K562 (cell line): ENCODE data around the gene EEFSEC. TPM values are rescaled to one million over a fixed set of nuclear protein-coding genes. Genes with fewer than 3 reads are reported as not detected.

Experiments
- ATAC-seq: fragments of 200-7000 bp; cut with Tn5 transposase; 3 replicates; pipeline ENCODE4 v1.9.1; 2020; ENCODE audit warnings: moderate library complexity
- BruUV-seq: library from RNA; stranded (reverse); fragments of 400-500 nt; replicated peaks from 2 replicates; lab custom pipeline; 2021; lab: Mats Ljungman, UMichigan
- CTCF ChIA-PET: fragments of 300-600 bp; formaldehyde crosslinking; extraction: SDS; loops from one replicate; lab custom pipeline; 2021; ENCODE audit warnings: low intra/inter-chr PET ratio; lab: Yijun Ruan, JAX
- POLR2A ChIA-PET: fragments of 300-600, 350-650 bp; sonication (Branson Sonifier 250); formaldehyde crosslinking; extraction: SDS; loops from one replicate; lab custom pipeline; 2021; ENCODE audit warnings: antibody characterized with exemption, inconsistent platforms; lab: Yijun Ruan, JAX
- DNase-seq, 4 experiments: peaks; one replicate each; pipeline versions ENCODE4 v3.0.0 to v3.0.0-alpha.2; 2011 to 2018; ENCODE audit warnings: low spot score in 3 of 4, mixed read lengths in 3 of 4; ENCODE audit errors: extremely low read depth in 1 of 4
- FAIRE-seq: peaks from 2 replicates; lab custom pipeline; 2011; peaks lifted over from hg19 to GRCh38; lab: Jason Lieb, UNC
- H2AFZ ChIP-seq: 2 replicates; pipeline ENCODE4 v1.6.0; 2011; ENCODE audit warnings: low read depth, low read length, control low read depth, inconsistent platforms
- H3K27ac ChIP-seq: fragments of 200-600 bp; 3 replicates; pipeline ENCODE4 v1.8.0; 2011; ENCODE audit warnings: low read depth, mild to moderate bottlenecking, control low read depth, inconsistent platforms, low read length, moderate library complexity, mixed read lengths; ENCODE audit errors: extremely low read depth
- H3K27me3 ChIP-seq, 2 experiments: fragments of 300-600 bp in 1 of 2; 2 replicates in 1 of 2; 3 replicates in 1 of 2; pipeline versions ENCODE4 v1.6.0 to v1.8.0; 2011; ENCODE audit warnings: inconsistent platforms in 2 of 2, low read length in 2 of 2, mild to moderate bottlenecking in 1 of 2, mixed read lengths in 1 of 2, moderate library complexity in 1 of 2; ENCODE audit not compliant: control insufficient read depth in 2 of 2, insufficient read depth in 2 of 2
- H3K36me3 ChIP-seq: fragments of 300-600 bp; 3 replicates; pipeline ENCODE4 v1.8.0; 2011; ENCODE audit warnings: mild to moderate bottlenecking, low read length, inconsistent platforms; ENCODE audit not compliant: control insufficient read depth, insufficient read depth
- H3K4me1 ChIP-seq, 2 experiments: fragments of 200-600 bp in 1 of 2; replicated peaks in 1 of 2; 2 replicates in 1 of 2; 3 replicates in 1 of 2; pipeline versions ENCODE4 v1.5.1 to v1.8.0; 2011; ENCODE audit warnings: inconsistent platforms in 2 of 2, low read length in 2 of 2, mild to moderate bottlenecking in 1 of 2, mixed read lengths in 1 of 2, moderate library complexity in 1 of 2; ENCODE audit not compliant: control insufficient read depth in 2 of 2, insufficient read depth in 2 of 2
- H3K4me2 ChIP-seq: 2 replicates; pipeline ENCODE4 v1.6.1; 2011; ENCODE audit warnings: low read length, control low read depth, inconsistent platforms, mixed read lengths; ENCODE audit not compliant: insufficient read depth
- H3K4me3 ChIP-seq: fragments of 200-600 bp; sonication (generic), shearing (Covaris generic); 2 replicates; pipeline ENCODE4 v1.5.1; 2016; ENCODE audit warnings: control low read depth, inconsistent platforms
- H3K79me2 ChIP-seq: fragments of 200-600 bp; 3 replicates; pipeline ENCODE4 v1.8.0; 2011; ENCODE audit warnings: low read length, inconsistent platforms; ENCODE audit not compliant: control insufficient read depth, insufficient read depth
- H3K9ac ChIP-seq, 2 experiments: 2 replicates each; pipeline versions ENCODE4 v1.6.0 to v1.6.1; 2011; ENCODE audit warnings: low read depth in 2 of 2, low read length in 2 of 2, control low read depth in 1 of 2, inconsistent platforms in 1 of 2, mild to moderate bottlenecking in 1 of 2, mixed read lengths in 1 of 2; ENCODE audit not compliant: insufficient read depth in 1 of 2
- H3K9me1 ChIP-seq: one replicate; pipeline ENCODE4 v1.6.0; 2011; ENCODE audit warnings: inconsistent platforms, mild to moderate bottlenecking, low read length, moderate library complexity; ENCODE audit not compliant: control insufficient read depth, insufficient read depth
- H3K9me3 ChIP-seq: replicated peaks from 2 replicates; pipeline ENCODE4 v1.5.1; 2011; ENCODE audit warnings: low read depth, low read length, inconsistent platforms; ENCODE audit not compliant: control insufficient read depth, insufficient read depth
- H4K20me1 ChIP-seq: replicated peaks from 2 replicates; pipeline ENCODE4 v1.6.1; 2011; ENCODE audit warnings: low read length, inconsistent platforms, mixed read lengths; ENCODE audit not compliant: control insufficient read depth, insufficient read depth
- BRD4 ChIP-seq: fragments of 200-600 bp; sonication (generic); IDR thresholded peaks from 2 replicates; pipeline ENCODE4 v1.6.1; 2017; ENCODE audit warnings: inconsistent platforms
- CHD4 ChIP-seq: fragments of 200-600 bp; sonication (generic); IDR thresholded peaks from 3 replicates; pipeline ENCODE4 v1.6.1; 2012; ENCODE audit warnings: low read depth, mild to moderate bottlenecking, mixed read lengths, low read length, inconsistent platforms; ENCODE audit not compliant: insufficient read depth, insufficient replicate concordance, poor library complexity, severe bottlenecking
- THRA ChIP-seq: fragments of 450-650 bp; IDR thresholded peaks from 2 replicates; pipeline ENCODE4 v1.6.1; 2017; ENCODE audit warnings: mild to moderate bottlenecking, moderate library complexity
- ZBTB17 ChIP-seq: fragments of 450-650 bp; formaldehyde crosslinking; IDR thresholded peaks from 2 replicates; pipeline ENCODE4 v1.4.0; 2020; ENCODE audit warnings: mild to moderate bottlenecking
- ZNF174 ChIP-seq: fragments of 250-450 bp; sonication (Bioruptor Pico); IDR thresholded peaks from 2 replicates; pipeline ENCODE4 v1.4.0; 2020; ENCODE audit warnings: mild to moderate bottlenecking
- WGBS: fragments of 100-300 bp; shearing (Covaris generic); methylation state at CpG from one replicate; pipeline ENCODE4 v1.1.6; 2016; ENCODE audit warnings: low coverage, mixed read lengths; ENCODE audit not compliant: insufficient coverage; ENCODE audit errors: missing lambda C conversion rate; 5-methylcytosine and 5-hydroxymethylcytosine counted together
- in situ Hi-C: fragments of 300-500 bp; cut with MboI; formaldehyde crosslinking; loops from 4 replicates; pipeline ENCODE4 v1.15.0; 2018; ENCODE audit warnings: inconsistent platforms, mixed read lengths
- intact Hi-C: fragments of 100-400 bp; cut with micrococcal nuclease; formaldehyde crosslinking; loops from 2 replicates; pipeline ENCODE4 v1.14.2; 2022
- polyA plus RNA-seq, 8 experiments: library from polyadenylated mRNA; depleted of rRNA in 4 of 8; stranded (reverse) in 5 of 8; unstranded in 3 of 8; fragments of >200 nt; fragmentation: Nextera tagmentation in 2 of 8; fragmentation: Illumina TruSeq in 1 of 8; extraction: Ambion mirVana in 2 of 8; extraction: Trizol in 1 of 8; gene quantifications; 2 replicates each; pipeline versions ENCODE4 v1.2.1 to v1.2.3, GENCODE V29; 2011 to 2014; ENCODE audit warnings: inconsistent platforms in 1 of 8, missing spikeins in 1 of 8
- total RNA-seq, 7 experiments: library from RNA; depleted of rRNA in 6 of 7; stranded (reverse); fragments of >200 nt in 6 of 7; fragmentation: Illumina TruSeq in 2 of 7; extraction: Trizol in 2 of 7; gene quantifications; 2 replicates each; pipeline versions ENCODE4 v1.2.1 to v1.2.3, GENCODE V29; 2011 to 2021; ENCODE audit warnings: low replicate concordance in 1 of 7
- TF ChIP-seq, protein P1 (sequence below): sonication (generic); formaldehyde crosslinking; IDR thresholded peaks from 2 replicates; pipeline ENCODE4 v1.5.0; 2020; ENCODE audit warnings: missing genetic modification reagents

Gene EEFSEC
- total and polyA plus RNA-seq, 9 of the 15 experiments (the other 6 are each of a cell fraction or from before 2014, with no cell fraction given): 0.35 to 11.8 (median 7.7) TPM

GRCh38 chr3:128269006-128269775, 115.9 kb downstream of the EEFSEC start (continued):
- TF ChIP-seq, protein P1, sequence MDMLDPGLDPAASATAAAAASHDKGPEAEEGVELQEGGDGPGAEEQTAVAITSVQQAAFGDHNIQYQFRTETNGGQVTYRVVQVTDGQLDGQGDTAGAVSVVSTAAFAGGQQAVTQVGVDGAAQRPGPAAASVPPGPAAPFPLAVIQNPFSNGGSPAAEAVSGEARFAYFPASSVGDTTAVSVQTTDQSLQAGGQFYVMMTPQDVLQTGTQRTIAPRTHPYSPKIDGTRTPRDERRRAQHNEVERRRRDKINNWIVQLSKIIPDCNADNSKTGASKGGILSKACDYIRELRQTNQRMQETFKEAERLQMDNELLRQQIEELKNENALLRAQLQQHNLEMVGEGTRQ (CRISPR knock-in tag): no peak
- TF ChIP-seq CHD4: no peak
- no peak for TF ChIP-seq ZNF174 (CRISPR knock-in tag)

DNA sequence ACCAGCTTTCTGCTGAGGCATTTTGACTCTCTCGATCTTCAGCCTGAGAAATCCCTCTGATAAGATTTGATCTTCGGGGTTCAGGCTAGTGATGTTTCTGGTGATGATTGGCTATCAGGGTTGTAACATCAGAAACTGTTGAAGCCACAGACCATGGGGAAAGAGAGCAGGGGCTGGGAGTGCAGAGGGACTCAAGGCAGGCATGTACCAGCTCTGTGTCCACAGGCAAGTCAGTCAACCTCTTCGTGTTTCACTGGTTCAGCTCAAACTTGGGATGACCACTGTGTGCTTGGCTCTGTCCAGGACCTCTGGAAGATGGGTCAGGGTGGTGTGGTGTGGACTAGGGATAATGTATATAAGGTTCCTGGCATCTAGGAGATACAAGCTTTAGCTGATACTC, 116.5 kb downstream of the EEFSEC start:
- intact Hi-C loops: no loop called here
- BruUV-seq: no TSS peak
- H3K4me1 ChIP-seq: peaks cover 0 to 6% of the 10 kb centered on the region in 2 experiments; a peak in 2 of 5 replicates
- no peaks in the 10 kb centered on the region for H3K9me1 ChIP-seq
- 0 out of 3 replicates have a peak, but pooled peaks cover 2% of the 10 kb centered on the region for H3K36me3 ChIP-seq
- H3K27me3 ChIP-seq: no peaks in the 10 kb centered on the region
- WGBS: 12% methylated on average over 3 of the region's 3 CpGs
- no peaks in the 10 kb centered on the region for H4K20me1 ChIP-seq
- ChIA-PET CTCF (no interaction called here), POLR2A (interaction anchor here (0.6 to 2.5 kb wide), 4 partner anchors 11 to 67 kb away, joined by 3 to 5 read pairs (median 3); no protein-coding TSS in a partner anchor)
- in situ Hi-C loops: no loop called here
- H3K4me2 ChIP-seq: no peak overlapping the region
- H3K79me2 ChIP-seq: no peaks in the 10 kb centered on the region
- no peak for DNase-seq
- no peaks in the 10 kb centered on the region for H3K9me3 ChIP-seq
- H3K9ac ChIP-seq: no peak overlapping the region
- no peak overlapping the region for H3K27ac ChIP-seq
- H3K4me3 ChIP-seq: no peak overlapping the region
- no peak overlapping the region for H2AFZ ChIP-seq
- no peak for ATAC-seq
- FAIRE-seq: no peak
- TF ChIP-seq ZBTB17 (CRISPR knock-in tag) (no peak), THRA (no peak), BRD4 (no peak)
